CD4-positive, alpha-beta T cell treated with Interleukin-4 for 4 hours (primary cell): ENCODE data around the gene MBP.
A peak's percentile ranks its signal among the peaks of the same experiment; 100 is the strongest.

ENCODE experiments used
- DNase-seq: peaks from one replicate; pipeline ENCODE4 v3.0.0-alpha.2; 2020

MBP gene

GRCh38 chr18:77131652-77132368 is 773 bp downstream of the MBP start:
- DNase-seq = peak; percentile 34

DNA sequence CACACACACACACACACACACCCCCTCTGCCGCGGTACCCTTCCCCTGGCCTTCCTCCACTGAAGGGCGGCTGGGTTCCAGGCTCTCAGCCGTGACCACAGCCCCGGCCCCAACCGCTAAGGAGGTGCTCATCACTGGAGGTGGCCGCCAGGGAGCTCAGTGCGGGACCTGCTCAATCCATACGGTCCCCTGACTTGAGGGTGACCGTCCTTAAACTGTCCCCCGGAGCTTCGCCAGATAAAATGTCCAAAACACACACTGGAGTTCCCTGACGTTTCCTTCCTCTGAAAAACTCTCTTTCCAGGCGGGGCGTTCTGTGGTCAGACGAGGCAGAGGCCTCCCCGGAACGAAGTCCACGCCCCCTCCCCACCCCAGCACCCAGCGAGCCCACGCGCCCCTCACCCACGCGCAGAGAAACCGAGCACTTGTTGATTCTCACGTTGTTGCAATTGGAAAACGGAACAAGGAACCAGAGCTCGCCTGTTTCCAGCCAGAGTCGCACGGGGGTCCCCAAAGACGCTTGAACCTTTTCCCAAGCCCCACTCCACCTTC is 1.4 kb downstream of the MBP start:
- DNase-seq = peak; percentile 47

GRCh38 chr18:77130229-77131099 is 2.1 kb downstream of the MBP start:
- peak; percentile 28 for DNase-seq

- DNase-seq = no peak
Measured at GRCh38 chr18:77129150-77129551, 3.4 kb downstream of the MBP start.

GRCh38 chr18:77127769-77128671 is 4.6 kb downstream of the MBP start:
- DNase-seq = peak; percentile 79

DNA sequence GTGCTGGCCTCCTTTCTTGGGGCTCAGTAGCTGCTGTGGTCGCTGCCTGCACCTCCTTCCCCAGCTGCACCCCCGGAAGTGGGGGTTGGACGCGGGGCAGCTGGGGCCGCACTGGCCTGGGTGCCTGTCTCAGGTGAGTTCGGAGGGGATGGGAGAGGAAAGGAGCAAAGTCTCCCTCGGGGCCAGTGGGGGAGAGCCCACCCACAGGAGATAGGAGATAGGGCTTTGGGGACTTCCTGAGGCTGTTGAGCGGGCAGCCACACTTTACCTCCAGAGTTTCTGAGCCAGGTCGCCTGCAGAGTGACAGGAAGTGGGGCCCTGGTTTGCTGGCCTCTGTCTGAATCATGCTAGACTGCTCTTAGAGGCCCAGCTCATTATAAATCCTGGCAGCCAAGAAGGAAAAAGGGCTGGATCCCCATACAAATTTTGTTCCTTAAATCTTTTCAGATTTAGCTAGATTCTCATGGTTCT is 8.1 kb downstream of the MBP start:
- DNase-seq = peak; percentile 57

- DNase-seq = no peak
Measured at GRCh38 chr18:77123320-77124231, 9.0 kb downstream of the MBP start.

DNA sequence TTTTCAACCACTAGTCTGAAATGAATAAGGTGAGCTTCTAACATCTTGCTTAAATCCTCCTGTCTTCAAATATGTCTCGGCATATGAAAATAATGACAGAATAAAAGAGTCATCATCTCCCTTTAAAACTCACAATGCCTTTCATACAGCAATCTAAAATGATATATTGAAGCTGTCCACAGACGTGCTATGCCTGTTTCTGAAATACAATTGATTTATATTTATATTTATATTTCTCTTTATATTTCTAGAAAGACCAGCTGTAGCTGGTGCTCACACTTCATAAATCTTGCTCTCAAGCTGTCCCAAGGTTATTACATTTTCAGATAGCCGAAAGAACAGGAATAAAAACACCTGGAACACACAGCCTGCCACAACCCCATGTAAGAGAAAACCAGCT is 11.1 kb downstream of the MBP start:
- no peak for DNase-seq

DNA sequence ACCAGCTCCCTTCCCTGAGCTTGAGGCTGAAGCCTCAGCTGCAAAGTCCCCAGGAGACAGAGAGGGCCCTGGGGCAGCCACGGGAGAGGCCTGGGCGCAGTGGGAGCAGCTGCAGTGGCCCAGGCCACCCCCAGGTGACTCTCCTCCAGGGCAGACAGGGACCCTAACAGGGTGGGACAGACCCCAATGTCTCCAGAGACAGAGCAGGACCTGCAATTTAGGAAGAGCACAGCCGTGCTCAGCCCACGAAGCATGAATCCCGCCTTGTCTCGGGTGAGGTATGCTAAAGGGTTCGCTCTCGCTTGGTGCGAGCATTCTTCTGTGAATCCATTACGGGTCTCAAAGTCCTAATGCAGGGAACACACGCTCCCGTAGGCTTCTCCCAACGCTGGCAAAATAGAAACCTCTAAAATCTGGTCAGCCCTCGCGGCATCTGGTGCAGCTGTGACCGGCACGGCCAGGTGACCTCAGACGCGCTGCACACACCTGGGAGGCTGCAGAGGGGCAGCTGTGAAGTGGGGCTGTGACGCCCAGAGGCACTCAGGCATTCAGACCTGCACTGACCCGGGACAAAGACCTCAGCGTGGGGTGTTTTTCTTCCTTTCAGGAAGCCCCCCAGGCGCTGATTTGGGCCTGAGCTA is 12.6 kb downstream of the MBP start:
- no peak for DNase-seq

DNA sequence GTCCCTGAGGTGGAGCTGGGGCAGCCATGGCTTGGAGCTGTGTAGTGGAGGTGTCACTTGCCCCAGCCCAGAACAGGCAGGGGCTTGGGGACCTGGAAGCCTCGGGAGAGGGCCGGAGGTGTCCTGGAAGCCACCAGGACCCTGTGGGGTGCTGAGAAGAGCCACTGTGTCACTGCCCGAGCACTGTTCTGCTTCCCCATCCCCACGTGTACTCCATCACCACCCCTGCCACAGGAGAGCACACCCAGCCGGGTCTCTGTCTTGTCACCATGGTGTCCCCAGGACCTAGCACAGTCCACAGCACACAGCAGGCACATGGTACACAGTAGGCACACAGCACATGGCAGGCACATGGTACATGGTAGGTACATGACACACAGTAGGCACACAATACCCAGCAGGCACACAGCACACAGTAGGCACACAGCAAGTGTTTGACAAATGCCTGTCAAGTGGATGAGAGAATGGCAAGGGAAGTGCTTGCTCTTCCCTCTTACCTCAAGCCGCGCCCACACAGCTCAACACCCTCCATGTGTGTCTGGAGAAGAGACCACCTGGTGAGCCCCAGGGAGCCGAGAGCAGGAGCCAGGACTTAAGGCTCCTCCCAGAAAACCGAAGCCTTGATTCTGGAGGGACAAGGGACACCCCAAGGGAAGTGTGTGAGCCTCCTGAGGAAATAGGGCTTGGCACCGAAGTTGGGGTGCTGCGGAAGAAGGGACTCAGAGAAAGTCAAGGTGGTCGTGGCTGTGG is 13.3 kb downstream of the MBP start:
- DNase-seq = no peak

GRCh38 chr18:77118256-77119090 is 14.1 kb downstream of the MBP start:
- DNase-seq = no peak

GRCh38 chr18:77116201-77117080 is 16.1 kb downstream of the MBP start:
- DNase-seq = no peak

DNA sequence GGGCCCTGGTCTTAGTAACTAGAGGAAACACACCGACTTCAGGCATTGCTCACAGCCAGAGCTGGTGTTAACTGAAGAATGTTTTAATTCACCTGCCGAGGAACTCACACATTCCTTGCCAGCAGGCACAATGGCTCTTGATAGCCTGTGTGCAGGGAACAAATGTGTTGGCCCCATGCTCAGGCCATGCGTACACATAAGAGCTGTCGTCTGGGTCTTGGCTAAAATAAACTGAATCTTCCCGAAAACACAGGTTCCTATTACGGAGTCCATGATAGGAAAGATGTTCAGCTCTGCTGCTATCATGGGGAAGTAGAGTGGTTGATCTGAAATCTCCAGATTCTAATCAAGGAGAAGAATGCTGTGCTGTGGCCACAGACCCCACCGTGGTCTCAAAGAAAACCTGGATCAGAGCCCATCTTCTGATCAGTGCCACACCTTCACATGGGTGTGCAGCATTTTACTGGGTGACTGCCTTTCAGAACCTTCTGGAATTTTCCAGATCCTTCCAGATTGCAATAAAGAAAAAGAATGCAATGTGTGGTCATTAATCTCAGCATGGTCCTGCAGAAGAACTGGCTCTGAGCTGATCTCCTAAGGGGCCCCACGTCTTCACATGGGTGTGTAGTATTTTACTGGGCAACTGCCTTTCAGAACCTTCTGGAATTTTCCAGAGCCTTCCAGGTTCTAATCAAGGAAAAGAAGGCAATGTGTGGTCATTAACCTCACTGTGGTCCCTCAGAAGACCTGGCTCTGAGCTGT is 17.2 kb downstream of the MBP start:
- no peak for DNase-seq

GRCh38 chr18:77114415-77115191 is 18.0 kb downstream of the MBP start:
- DNase-seq = no peak

DNA sequence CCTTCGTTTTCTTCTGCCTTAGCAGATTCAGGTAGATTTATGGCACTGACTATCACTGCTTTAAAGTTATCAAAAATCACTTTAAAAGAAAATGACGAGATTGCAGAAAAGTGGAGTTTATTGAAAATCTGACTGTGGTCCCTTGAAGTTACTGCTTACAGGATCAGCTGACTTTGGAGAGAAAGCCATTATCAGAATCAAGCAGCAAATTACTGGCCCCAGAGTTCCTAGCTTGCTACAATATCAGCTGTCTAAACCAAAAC is 18.5 kb downstream of the MBP start:
- DNase-seq = no peak

GRCh38 chr18:77113361-77114151 is 19.0 kb downstream of the MBP start:
- no peak for DNase-seq
